ENCODE measurements around the gene ADK. TPM values are rescaled to one million over a fixed set of nuclear protein-coding genes. Genes with fewer than 3 reads are reported as not detected.
A peak's percentile ranks its signal among the peaks of the same experiment; 100 is the strongest.
"Not testable (repeated sequence)": the region's sequence is repeated elsewhere in the genome, so short reads cannot be mapped to it uniquely, and the experiment has no call there.

Gene ADK
- total and polyA plus RNA-seq, 2 of the 13 experiments (the other 11 are each of a cell fraction or from before 2014, with no cell fraction given) = 48.6 to 79.1 TPM

GRCh38 chr10:74451127-74451829 lies 300.3 kb downstream of the ADK start (continued):
- TF ChIP-seq IKZF4 (CRISPR knock-in tag; IDR thresholded peaks at IDR 0.05; ENCODE audit: borderline replicate concordance, low read depth, not compliant biosample characterization) = no peak

GRCh38 chr10:74453169-74453568 lies 302.1 kb downstream of the ADK start:
- no peaks in the 10 kb centered on the region for H3K79me2 ChIP-seq (ENCODE audit: insufficient read depth, low read length)
- intact Hi-C loops (cut with micrococcal nuclease; ENCODE audit: unreplicated experiment) (no loop called here), in situ Hi-C loops (cut with HindIII; ENCODE audit: extremely low pct_ligation_motif_present, low pct_unique_long_range_greater_than_20kb) (no loop called here)
- no peaks in the 10 kb centered on the region for H3K36me3 ChIP-seq (replicated peaks in 1 of 2; ENCODE audit: control insufficient read depth in 1 of 2, insufficient read depth in 2 of 2, low read length in 2 of 2)
- H3K9me3 ChIP-seq (ENCODE audit: low read length) = no peaks in the 10 kb centered on the region
- H4K20me1 ChIP-seq (ENCODE audit: insufficient read depth, low read length) = no peaks in the 10 kb centered on the region
- H3K27ac ChIP-seq (ENCODE audit: extremely low read length, insufficient read depth, low read length) = no peak overlapping the region
- BruUV-seq (replicated peaks) = no TSS peak
- TF ChIP-seq HNRNPUL1 (IDR thresholded peaks at IDR 0.05; ENCODE audit: low read depth, low read length) (no peak), SOX13 (IDR thresholded peaks at IDR 0.05) (no peak), SOX13 (CRISPR knock-in tag; conservative IDR thresholded peaks at IDR 0.05 in 1 of 2, IDR thresholded peaks at IDR 0.05 in 1 of 2) (peak in 1 of 2 experiments; percentile 54; a peak in 2 of 4 replicates), TGIF2 (CRISPR knock-in tag; IDR thresholded peaks at IDR 0.05) (no peak), ZBTB3 (CRISPR knock-in tag; IDR thresholded peaks at IDR 0.05; ENCODE audit: borderline replicate concordance, low read depth) (no peak), ZNF790 (CRISPR knock-in tag; IDR thresholded peaks at IDR 0.05; ENCODE audit: borderline replicate concordance) (no peak), ZNF253 (CRISPR knock-in tag; IDR thresholded peaks at IDR 0.05; ENCODE audit: borderline replicate concordance) (no peak), ZBTB44 (CRISPR knock-in tag; IDR thresholded peaks at IDR 0.05) (no peak)
- TF ChIP-seq, protein P1, sequence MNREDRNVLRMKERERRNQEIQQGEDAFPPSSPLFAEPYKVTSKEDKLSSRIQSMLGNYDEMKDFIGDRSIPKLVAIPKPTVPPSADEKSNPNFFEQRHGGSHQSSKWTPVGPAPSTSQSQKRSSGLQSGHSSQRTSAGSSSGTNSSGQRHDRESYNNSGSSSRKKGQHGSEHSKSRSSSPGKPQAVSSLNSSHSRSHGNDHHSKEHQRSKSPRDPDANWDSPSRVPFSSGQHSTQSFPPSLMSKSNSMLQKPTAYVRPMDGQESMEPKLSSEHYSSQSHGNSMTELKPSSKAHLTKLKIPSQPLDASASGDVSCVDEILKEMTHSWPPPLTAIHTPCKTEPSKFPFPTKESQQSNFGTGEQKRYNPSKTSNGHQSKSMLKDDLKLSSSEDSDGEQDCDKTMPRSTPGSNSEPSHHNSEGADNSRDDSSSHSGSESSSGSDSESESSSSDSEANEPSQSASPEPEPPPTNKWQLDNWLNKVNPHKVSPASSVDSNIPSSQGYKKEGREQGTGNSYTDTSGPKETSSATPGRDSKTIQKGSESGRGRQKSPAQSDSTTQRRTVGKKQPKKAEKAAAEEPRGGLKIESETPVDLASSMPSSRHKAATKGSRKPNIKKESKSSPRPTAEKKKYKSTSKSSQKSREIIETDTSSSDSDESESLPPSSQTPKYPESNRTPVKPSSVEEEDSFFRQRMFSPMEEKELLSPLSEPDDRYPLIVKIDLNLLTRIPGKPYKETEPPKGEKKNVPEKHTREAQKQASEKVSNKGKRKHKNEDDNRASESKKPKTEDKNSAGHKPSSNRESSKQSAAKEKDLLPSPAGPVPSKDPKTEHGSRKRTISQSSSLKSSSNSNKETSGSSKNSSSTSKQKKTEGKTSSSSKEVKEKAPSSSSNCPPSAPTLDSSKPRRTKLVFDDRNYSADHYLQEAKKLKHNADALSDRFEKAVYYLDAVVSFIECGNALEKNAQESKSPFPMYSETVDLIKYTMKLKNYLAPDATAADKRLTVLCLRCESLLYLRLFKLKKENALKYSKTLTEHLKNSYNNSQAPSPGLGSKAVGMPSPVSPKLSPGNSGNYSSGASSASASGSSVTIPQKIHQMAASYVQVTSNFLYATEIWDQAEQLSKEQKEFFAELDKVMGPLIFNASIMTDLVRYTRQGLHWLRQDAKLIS (CRISPR knock-in tag; IDR thresholded peaks at IDR 0.05) = no peak
- CTCF ChIA-PET (ENCODE audit: low intra/inter-chr PET ratio, low total read pairs) = no interaction called here
- H3K4me1 ChIP-seq (ENCODE audit: insufficient read depth, low read length) = peaks cover 13% of the 10 kb centered on the region; the same call in 1 of the 2 replicates
- no peak overlapping the region for H3K4me3 ChIP-seq (replicated peaks in 1 of 3; ENCODE audit: insufficient read depth in 1 of 3, low read depth in 2 of 3, low read length in 3 of 3)
- 97% methylated on average over 1 of the region's 1 CpG for WGBS (ENCODE audit: low lambda C conversion rate)
- no peak overlapping the region for H3K4me2 ChIP-seq (ENCODE audit: low read depth, low read length)
- ATAC-seq (no peak), FAIRE-seq (no peak), DNase-seq (ENCODE audit: low spot score) (peak; percentile 41)
- H3K9ac ChIP-seq (ENCODE audit: insufficient read depth, low read depth, low read length) = no peak overlapping the region
- POLR2A ChIA-PET = no interaction called here
- H2AFZ ChIP-seq (ENCODE audit: low read length) = no peak overlapping the region
- no peaks in the 10 kb centered on the region for H3K27me3 ChIP-seq (ENCODE audit: control insufficient read depth in 1 of 2, insufficient read depth in 2 of 2, low read length in 2 of 2)

- H3K9me3 ChIP-seq (ENCODE audit: low read length); H3K4me2 ChIP-seq (ENCODE audit: low read depth, low read length); BruUV-seq (replicated peaks); H3K9ac ChIP-seq (ENCODE audit: insufficient read depth, low read depth, low read length); H2AFZ ChIP-seq (ENCODE audit: low read length); CTCF ChIA-PET (ENCODE audit: low intra/inter-chr PET ratio, low total read pairs); intact Hi-C loops (cut with micrococcal nuclease; ENCODE audit: unreplicated experiment); H3K4me3 ChIP-seq (replicated peaks in 1 of 3; ENCODE audit: insufficient read depth in 1 of 3, low read depth in 2 of 3, low read length in 3 of 3); POLR2A ChIA-PET; H3K4me1 ChIP-seq (ENCODE audit: insufficient read depth, low read length); H4K20me1 ChIP-seq (ENCODE audit: insufficient read depth, low read length); in situ Hi-C loops (cut with HindIII; ENCODE audit: extremely low pct_ligation_motif_present, low pct_unique_long_range_greater_than_20kb); H3K36me3 ChIP-seq (replicated peaks in 1 of 2; ENCODE audit: control insufficient read depth in 1 of 2, insufficient read depth in 2 of 2, low read length in 2 of 2); H3K27ac ChIP-seq (ENCODE audit: extremely low read length, insufficient read depth, low read length); ATAC-seq; DNase-seq (ENCODE audit: low spot score); FAIRE-seq; H3K79me2 ChIP-seq (ENCODE audit: insufficient read depth, low read length); H3K27me3 ChIP-seq (ENCODE audit: control insufficient read depth in 1 of 2, insufficient read depth in 2 of 2, low read length in 2 of 2): not testable (repeated sequence)
- WGBS (ENCODE audit: low lambda C conversion rate) = 100% methylated on average over 1 of the region's 1 CpG
These were observed 306.5 kb downstream of the ADK start for GRCh38 chr10:74457478-74457877.
